ACC112 (cell line): Measurements from ENCODE around the gene RERE.
A peak's percentile ranks its signal among the peaks of the same experiment; 100 is the strongest.

Experiments used
- H2AFZ ChIP-seq: fragments of 200-600 bp; sonication (generic); one replicate; pipeline ENCODE4 v1.6.0; 2017; ENCODE audit warnings: antibody characterized with exemption, low read length; ENCODE audit not compliant: unreplicated experiment
- H3K27ac ChIP-seq: fragments of 200-600 bp; sonication (generic); 2 replicates; pipeline ENCODE4 v1.5.1; 2014; ENCODE audit warnings: low read depth, mild to moderate bottlenecking, antibody characterized with exemption, low read length, moderate library complexity
- H3K27me3 ChIP-seq: fragments of 200-600 bp; sonication (generic); 2 replicates; pipeline ENCODE4 v1.6.1; 2014; ENCODE audit warnings: mild to moderate bottlenecking, antibody characterized with exemption, low read length, moderate library complexity, mixed read lengths; ENCODE audit not compliant: insufficient read depth
- H3K36me3 ChIP-seq: fragments of 200-600 bp; sonication (generic); 2 replicates; pipeline ENCODE4 v1.6.1; 2016; ENCODE audit warnings: mild to moderate bottlenecking, antibody characterized with exemption, low read length, moderate library complexity, mixed read lengths; ENCODE audit not compliant: insufficient read depth
- H3K4me1 ChIP-seq: fragments of 200-600 bp; sonication (generic); one replicate; pipeline ENCODE4 v1.6.1; 2016; ENCODE audit warnings: low read length, mixed read lengths; ENCODE audit not compliant: insufficient read depth, unreplicated experiment, control insufficient read depth
- H3K4me3 ChIP-seq: fragments of 200-600 bp; sonication (generic); 2 replicates; pipeline ENCODE4 v1.5.1; 2014; ENCODE audit warnings: mild to moderate bottlenecking, low read depth, low read length
- H3K79me2 ChIP-seq: fragments of 200-600 bp; sonication (generic); one replicate; pipeline ENCODE4 v1.6.0; 2016; ENCODE audit warnings: low read length; ENCODE audit not compliant: control insufficient read depth, unreplicated experiment, insufficient read depth

The RERE gene

GRCh38 chr1:8571200-8571984, 246.0 kb downstream of the RERE start:
- peak overlapping the region; percentile 39 for H3K4me3 ChIP-seq
- no peaks in the 10 kb centered on the region for H3K36me3 ChIP-seq
- H2AFZ ChIP-seq: peak overlapping the region; percentile 73
- no peaks in the 10 kb centered on the region for H3K79me2 ChIP-seq
- H3K4me1 ChIP-seq: peaks cover 12% of the 10 kb centered on the region
- H3K27ac ChIP-seq: peak overlapping the region; percentile 24; the same call in 1 of the 2 replicates
- H3K27me3 ChIP-seq: no peaks in the 10 kb centered on the region

- no peak overlapping the region for H3K27ac ChIP-seq
- H3K4me1 ChIP-seq: peaks cover 12% of the 10 kb centered on the region
- no peaks in the 10 kb centered on the region for H3K79me2 ChIP-seq
- no peak overlapping the region for H3K4me3 ChIP-seq
- H3K36me3 ChIP-seq: no peaks in the 10 kb centered on the region
- H2AFZ ChIP-seq: no peak overlapping the region
- no peaks in the 10 kb centered on the region for H3K27me3 ChIP-seq
Measured at GRCh38 chr1:8570465-8570864, 247.0 kb downstream of the RERE start.

- H3K27me3 ChIP-seq: no peaks in the 10 kb centered on the region
- H3K4me1 ChIP-seq: peaks cover 12% of the 10 kb centered on the region
- no peaks in the 10 kb centered on the region for H3K36me3 ChIP-seq
- H3K79me2 ChIP-seq: no peaks in the 10 kb centered on the region
- no peak overlapping the region for H2AFZ ChIP-seq
- H3K27ac ChIP-seq: no peak overlapping the region
- no peak overlapping the region for H3K4me3 ChIP-seq
Measured at GRCh38 chr1:8569242-8569641, 248.2 kb downstream of the RERE start.

GRCh38 chr1:8568837-8569236, 248.6 kb downstream of the RERE start:
- H3K27me3 ChIP-seq: no peaks in the 10 kb centered on the region
- no peak overlapping the region for H2AFZ ChIP-seq
- no peaks in the 10 kb centered on the region for H3K36me3 ChIP-seq
- H3K4me3 ChIP-seq: no peak overlapping the region
- no peaks in the 10 kb centered on the region for H3K79me2 ChIP-seq
- no peak overlapping the region for H3K27ac ChIP-seq
- H3K4me1 ChIP-seq: peaks cover 16% of the 10 kb centered on the region

- no peaks in the 10 kb centered on the region for H3K27me3 ChIP-seq
- H3K27ac ChIP-seq: no peak overlapping the region
- no peaks in the 10 kb centered on the region for H3K36me3 ChIP-seq
- no peak overlapping the region for H2AFZ ChIP-seq
- peaks cover 27% of the 10 kb centered on the region for H3K4me1 ChIP-seq
- no peaks in the 10 kb centered on the region for H3K79me2 ChIP-seq
- no peak overlapping the region for H3K4me3 ChIP-seq
Measured at GRCh38 chr1:8567146-8567545, 250.3 kb downstream of the RERE start.

- peaks cover 16% of the 10 kb centered on the region for H3K4me1 ChIP-seq
Measured at GRCh38 chr1:8565802-8566201, 251.6 kb downstream of the RERE start.

GRCh38 chr1:8563944-8564537, 253.4 kb downstream of the RERE start:
- 0 out of 2 replicates have a peak overlapping the region, but pooled peaks have one; percentile 40 for H3K27ac ChIP-seq

More at GRCh38 chr1:8565802-8566201, 251.6 kb downstream of the RERE start:
- no peaks in the 10 kb centered on the region for H3K79me2 ChIP-seq
- H3K27ac ChIP-seq: no peak overlapping the region
- H2AFZ ChIP-seq: no peak overlapping the region
- no peaks in the 10 kb centered on the region for H3K36me3 ChIP-seq
- no peak overlapping the region for H3K4me3 ChIP-seq
- no peaks in the 10 kb centered on the region for H3K27me3 ChIP-seq

GRCh38 chr1:8562881-8563865, 254.3 kb downstream of the RERE start:
- H3K79me2 ChIP-seq: no peaks in the 10 kb centered on the region
- no peaks in the 10 kb centered on the region for H3K36me3 ChIP-seq
- H3K27ac ChIP-seq: peak overlapping the region; percentile 40; the same call in 1 of the 2 replicates
- H2AFZ ChIP-seq: no peak overlapping the region
- H3K4me1 ChIP-seq: peaks cover 15% of the 10 kb centered on the region
- no peak overlapping the region for H3K4me3 ChIP-seq
- H3K27me3 ChIP-seq: no peaks in the 10 kb centered on the region

More at GRCh38 chr1:8563944-8564537, 253.4 kb downstream of the RERE start:
- no peaks in the 10 kb centered on the region for H3K79me2 ChIP-seq
- H3K4me3 ChIP-seq: no peak overlapping the region
- no peaks in the 10 kb centered on the region for H3K27me3 ChIP-seq
- H3K36me3 ChIP-seq: no peaks in the 10 kb centered on the region
- H3K4me1 ChIP-seq: peaks cover 15% of the 10 kb centered on the region
- H2AFZ ChIP-seq: no peak overlapping the region

GRCh38 chr1:8562222-8562621, 255.2 kb downstream of the RERE start:
- Histone ChIP-seq H3K4me1 (peaks cover 15% of the 10 kb centered on the region), H3K79me2 (no peaks in the 10 kb centered on the region), H3K27ac (no peak overlapping the region), H3K27me3 (no peaks in the 10 kb centered on the region), H3K36me3 (no peaks in the 10 kb centered on the region), H2AFZ (no peak overlapping the region), H3K4me3 (no peak overlapping the region)
